ENCODE results near the gene ACADL.
"Not testable (repeated sequence)": the region's sequence is repeated elsewhere in the genome, so short reads cannot be mapped to it uniquely, and the experiment has no call there.

Gene ACADL

GRCh38 chr2:210188755-210189154 is 36.5 kb downstream of the ACADL start:
- TF ChIP-seq CTCF (IDR thresholded peaks at IDR 0.05), result no peak
- Histone ChIP-seq H3K27me3 (no peaks in the 10 kb centered on the region), H3K4me1 (ENCODE audit: control insufficient read depth in 1 of 2, insufficient read depth in 1 of 2, low read depth in 1 of 2, low read length in 1 of 2) (no peaks in the 10 kb centered on the region), H3K4me3 (ENCODE audit: low read depth in 1 of 2, low read length in 1 of 2) (no peak overlapping the region), H3K9me3 (no peaks in the 10 kb centered on the region), H3K27ac (no peak overlapping the region), H3K36me3 (no peaks in the 10 kb centered on the region)

GRCh38 chr2:210188190-210188589 is 37.1 kb downstream of the ACADL start:
- Histone ChIP-seq H3K27ac (no peak overlapping the region), H3K4me1 (ENCODE audit: control insufficient read depth in 1 of 2, insufficient read depth in 1 of 2, low read depth in 1 of 2, low read length in 1 of 2) (no peaks in the 10 kb centered on the region), H3K27me3 (no peaks in the 10 kb centered on the region), H3K9me3 (no peaks in the 10 kb centered on the region), H3K36me3 (no peaks in the 10 kb centered on the region), H3K4me3 (ENCODE audit: low read depth in 1 of 2, low read length in 1 of 2) (no peak overlapping the region)
- TF ChIP-seq CTCF (IDR thresholded peaks at IDR 0.05), result no peak

GRCh38 chr2:210183936-210184335 is 41.3 kb downstream of the ACADL start:
- not testable (repeated sequence) for H3K9me3 ChIP-seq; H3K4me3 ChIP-seq (ENCODE audit: low read depth in 1 of 2, low read length in 1 of 2); H3K4me1 ChIP-seq (ENCODE audit: control insufficient read depth in 1 of 2, insufficient read depth in 1 of 2, low read depth in 1 of 2, low read length in 1 of 2); H3K36me3 ChIP-seq; H3K27me3 ChIP-seq; H3K27ac ChIP-seq

GRCh38 chr2:210181606-210182088 is 43.6 kb downstream of the ACADL start:
- H3K4me3 ChIP-seq (ENCODE audit: low read depth in 1 of 2, low read length in 1 of 2); H3K27me3 ChIP-seq; H3K27ac ChIP-seq; H3K36me3 ChIP-seq; H3K4me1 ChIP-seq (ENCODE audit: control insufficient read depth in 1 of 2, insufficient read depth in 1 of 2, low read depth in 1 of 2, low read length in 1 of 2); H3K9me3 ChIP-seq: not testable (repeated sequence)

GRCh38 chr2:210181033-210181605 is 44.1 kb downstream of the ACADL start:
- not testable (repeated sequence) for H3K4me3 ChIP-seq (ENCODE audit: low read depth in 1 of 2, low read length in 1 of 2); H3K9me3 ChIP-seq; H3K4me1 ChIP-seq (ENCODE audit: control insufficient read depth in 1 of 2, insufficient read depth in 1 of 2, low read depth in 1 of 2, low read length in 1 of 2); H3K36me3 ChIP-seq; H3K27ac ChIP-seq; H3K27me3 ChIP-seq

GRCh38 chr2:210180477-210180876 is 44.8 kb downstream of the ACADL start:
- Histone ChIP-seq H3K4me3 (ENCODE audit: low read depth in 1 of 2, low read length in 1 of 2) (no peak overlapping the region), H3K36me3 (no peaks in the 10 kb centered on the region), H3K9me3 (no peaks in the 10 kb centered on the region), H3K4me1 (ENCODE audit: control insufficient read depth in 1 of 2, insufficient read depth in 1 of 2, low read depth in 1 of 2, low read length in 1 of 2) (no peaks in the 10 kb centered on the region), H3K27me3 (no peaks in the 10 kb centered on the region), H3K27ac (no peak overlapping the region)
- no peak for TF ChIP-seq CTCF (IDR thresholded peaks at IDR 0.05)

- Histone ChIP-seq H3K27me3 (no peaks in the 10 kb centered on the region), H3K4me3 (ENCODE audit: low read depth in 1 of 2, low read length in 1 of 2) (no peak overlapping the region), H3K9me3 (no peaks in the 10 kb centered on the region), H3K4me1 (ENCODE audit: control insufficient read depth in 1 of 2, insufficient read depth in 1 of 2, low read depth in 1 of 2, low read length in 1 of 2) (no peaks in the 10 kb centered on the region), H3K36me3 (no peaks in the 10 kb centered on the region), H3K27ac (no peak overlapping the region)
- TF ChIP-seq CTCF (IDR thresholded peaks at IDR 0.05), result no peak
Observed at GRCh38 chr2:210179351-210179990, 45.8 kb downstream of the ACADL start.

Measured in neutrophil (primary cell).